ENCODE measurements around the gene SP9. TPM values are rescaled to one million over a fixed set of nuclear protein-coding genes. Genes with fewer than 3 reads are reported as not detected.
A peak's percentile ranks its signal among the peaks of the same experiment; 100 is the strongest.

The SP9 gene
- total RNA-seq, 2 experiments from 2014 or later, result not detected

DNA sequence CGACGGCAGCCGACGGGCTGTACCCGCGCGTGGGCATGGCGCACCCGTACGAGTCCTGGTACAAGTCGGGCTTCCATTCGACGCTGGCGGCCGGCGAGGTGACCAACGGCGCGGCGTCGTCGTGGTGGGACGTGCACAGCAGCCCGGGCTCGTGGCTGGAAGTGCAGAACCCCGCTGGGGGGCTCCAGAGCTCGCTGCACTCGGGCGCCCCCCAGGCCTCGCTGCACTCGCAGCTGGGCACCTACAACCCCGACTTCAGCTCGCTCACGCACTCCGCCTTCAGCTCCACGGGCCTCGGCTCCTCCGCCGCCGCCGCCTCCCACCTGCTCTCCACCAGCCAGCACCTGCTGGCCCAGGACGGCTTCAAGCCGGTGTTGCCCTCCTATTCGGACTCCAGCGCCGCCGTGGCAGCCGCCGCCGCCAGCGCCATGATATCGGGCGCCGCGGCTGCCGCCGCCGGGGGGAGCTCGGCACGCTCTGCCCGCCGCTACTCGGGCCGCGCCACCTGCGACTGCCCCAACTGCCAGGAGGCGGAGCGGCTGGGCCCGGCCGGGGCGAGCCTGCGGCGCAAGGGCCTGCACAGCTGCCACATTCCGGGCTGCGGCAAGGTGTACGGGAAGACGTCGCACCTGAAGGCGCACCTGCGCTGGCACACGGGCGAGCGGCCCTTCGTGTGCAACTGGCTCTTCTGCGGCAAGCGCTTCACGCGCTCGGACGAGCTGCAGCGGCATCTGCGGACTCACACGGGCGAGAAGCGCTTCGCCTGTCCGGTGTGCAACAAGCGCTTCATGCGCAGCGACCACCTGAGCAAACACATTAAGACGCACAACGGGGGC, 2.0 kb downstream of the SP9 start:
- ChIA-PET CTCF (interaction anchor here (1.1 to 1.5 kb wide), 3 partner anchors 8 to 1790 kb away, joined by 3 to 4 read pairs (median 3); no protein-coding TSS in a partner anchor), POLR2A (no interaction called here)
- Mint-ChIP-seq H3K27me3 (peaks cover 72% of the 10 kb centered on the region), H3K9me3 (no peaks in the 10 kb centered on the region), H3K27ac (no peak overlapping the region), H3K4me1 (peaks cover 42% of the 10 kb centered on the region), H3K36me3 (ENCODE audit: low read depth) (no peaks in the 10 kb centered on the region), H3K4me3 (peak overlapping the region; percentile 58)
- no peak for DNase-seq

GRCh38 chr2:174337337-174338146, 2.8 kb downstream of the SP9 start:
- H3K4me3 Mint-ChIP-seq, result peak overlapping the region; percentile 58
- H3K9me3 Mint-ChIP-seq, result no peaks in the 10 kb centered on the region
- no peak overlapping the region for H3K27ac Mint-ChIP-seq
- H3K4me1 Mint-ChIP-seq, result peaks cover 41% of the 10 kb centered on the region
- H3K27me3 Mint-ChIP-seq, result peaks cover 67% of the 10 kb centered on the region
- ChIA-PET CTCF (interaction anchor here (1.1 to 1.5 kb wide), 2 partner anchors 9 to 1789 kb away, joined by 3 read pairs; no protein-coding TSS in a partner anchor), POLR2A (no interaction called here)
- H3K36me3 Mint-ChIP-seq (ENCODE audit: low read depth), result no peaks in the 10 kb centered on the region
- peak; percentile 43 for DNase-seq

DNA sequence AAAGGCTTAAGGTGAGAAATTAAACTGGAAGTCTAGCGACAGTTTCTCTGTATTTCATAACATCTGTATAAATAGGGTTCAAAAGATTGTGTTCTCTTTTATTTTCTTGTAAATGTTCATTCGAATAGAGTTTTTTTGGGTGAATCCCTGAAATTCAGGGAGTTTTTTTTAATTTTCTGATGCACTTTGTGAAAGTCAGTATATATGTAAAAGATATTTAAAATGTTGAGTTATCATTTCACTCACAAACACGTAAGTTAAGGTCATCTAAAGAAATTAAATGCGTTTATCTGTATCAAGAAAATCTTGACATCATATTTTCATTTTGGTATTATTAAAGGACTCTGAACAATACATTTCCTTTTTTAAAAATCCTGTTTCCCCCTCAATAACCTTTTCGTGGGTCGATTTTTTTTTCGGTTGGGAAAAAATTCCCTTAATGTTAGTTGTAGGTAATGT, 3.4 kb downstream of the SP9 start:
- ChIA-PET CTCF (interaction anchor here (1.1 to 1.5 kb wide), 2 partner anchors 10 to 1789 kb away, joined by 3 read pairs; no protein-coding TSS in a partner anchor), POLR2A (no interaction called here)
- no peak overlapping the region for H3K27ac Mint-ChIP-seq

GRCh38 chr2:174338671-174339560, 4.2 kb downstream of the SP9 start:
- CTCF ChIA-PET, result interaction anchor here (0.5 kb wide), 1 partner anchor 354 kb away, joined by 3 read pairs; no protein-coding TSS in a partner anchor
- Mint-ChIP-seq H3K27me3 (peaks cover 65% of the 10 kb centered on the region), H3K9me3 (no peaks in the 10 kb centered on the region), H3K36me3 (ENCODE audit: low read depth) (no peaks in the 10 kb centered on the region), H3K4me1 (peaks cover 39% of the 10 kb centered on the region), H3K4me3 (no peak overlapping the region), H3K27ac (peak overlapping the region; percentile 31)
- POLR2A ChIA-PET, result no interaction called here
- DNase-seq, result no peak

More for the DNA sequence above, 3.4 kb downstream of the SP9 start:
- H3K4me1 Mint-ChIP-seq, result peaks cover 42% of the 10 kb centered on the region
- no peaks in the 10 kb centered on the region for H3K9me3 Mint-ChIP-seq
- no peaks in the 10 kb centered on the region for H3K36me3 Mint-ChIP-seq (ENCODE audit: low read depth)
- DNase-seq, result no peak
- H3K27me3 Mint-ChIP-seq, result peaks cover 67% of the 10 kb centered on the region
- H3K4me3 Mint-ChIP-seq, result peak overlapping the region; percentile 58

DNA sequence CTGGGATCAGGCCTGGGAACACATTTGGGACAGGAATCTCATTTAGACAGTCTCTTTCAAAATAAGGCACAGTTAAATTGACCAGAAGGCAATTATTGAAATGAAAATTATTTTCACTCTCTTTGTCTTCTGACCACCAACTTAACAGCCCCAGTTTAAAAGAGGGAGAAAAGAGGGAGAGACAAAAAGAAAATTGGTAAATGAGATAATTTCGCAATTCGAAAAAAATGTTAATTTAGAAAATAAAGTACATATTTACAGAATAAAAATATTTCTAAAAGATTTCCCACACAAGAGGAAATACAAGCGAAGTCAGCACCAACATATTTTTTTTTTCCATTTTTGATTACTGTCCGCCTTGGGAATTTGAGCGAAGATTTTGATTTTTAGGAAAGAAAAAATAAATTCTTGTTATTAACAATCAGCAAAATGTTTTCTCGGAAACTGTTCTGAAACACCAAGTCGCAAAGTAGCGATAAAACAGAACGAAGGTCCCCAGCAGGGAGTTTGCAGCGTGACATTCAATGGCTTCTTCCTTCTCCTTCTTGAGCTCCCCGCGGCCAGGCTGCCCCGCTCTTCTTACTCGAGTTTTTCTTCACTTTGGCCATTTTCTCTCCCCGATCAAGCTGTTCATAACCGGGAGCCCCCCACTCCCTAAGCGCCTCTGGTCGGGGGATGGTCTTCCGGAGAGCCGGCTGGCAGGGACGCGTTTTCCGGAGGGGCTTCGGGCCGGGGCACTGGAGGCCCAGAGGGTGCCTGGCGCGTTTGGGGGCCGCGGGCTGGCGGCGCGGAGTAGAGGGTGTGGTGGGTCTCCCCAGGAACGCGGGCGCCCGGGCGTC, 5.0 kb downstream of the SP9 start:
- peaks cover 67% of the 10 kb centered on the region for H3K27me3 Mint-ChIP-seq
- no peak for DNase-seq
- H3K4me3 Mint-ChIP-seq, result no peak overlapping the region
- ChIA-PET CTCF (interaction anchor here (0.5 to 5.7 kb wide), 4 partner anchors 10 to 937 kb away, joined by 3 to 42 read pairs (median 10); no protein-coding TSS in a partner anchor), POLR2A (no interaction called here)
- peak overlapping the region; percentile 31 for H3K27ac Mint-ChIP-seq
- peaks cover 2% of the 10 kb centered on the region for H3K36me3 Mint-ChIP-seq (ENCODE audit: low read depth)
- H3K9me3 Mint-ChIP-seq, result no peaks in the 10 kb centered on the region
- H3K4me1 Mint-ChIP-seq, result peaks cover 45% of the 10 kb centered on the region

GRCh38 chr2:174340400-174341292, 5.9 kb downstream of the SP9 start:
- peaks cover 66% of the 10 kb centered on the region for H3K27me3 Mint-ChIP-seq
- peaks cover 2% of the 10 kb centered on the region for H3K36me3 Mint-ChIP-seq (ENCODE audit: low read depth)
- H3K4me3 Mint-ChIP-seq, result no peak overlapping the region
- peaks cover 41% of the 10 kb centered on the region for H3K4me1 Mint-ChIP-seq
- no peaks in the 10 kb centered on the region for H3K9me3 Mint-ChIP-seq
- peak overlapping the region; percentile 84 for H3K27ac Mint-ChIP-seq
- ChIA-PET CTCF (interaction anchor here (0.8 to 5.7 kb wide), 11 partner anchors 9 to 951 kb away, joined by 3 to 42 read pairs (median 5); no protein-coding TSS in a partner anchor), POLR2A (no interaction called here)
- DNase-seq, result no peak

DNA sequence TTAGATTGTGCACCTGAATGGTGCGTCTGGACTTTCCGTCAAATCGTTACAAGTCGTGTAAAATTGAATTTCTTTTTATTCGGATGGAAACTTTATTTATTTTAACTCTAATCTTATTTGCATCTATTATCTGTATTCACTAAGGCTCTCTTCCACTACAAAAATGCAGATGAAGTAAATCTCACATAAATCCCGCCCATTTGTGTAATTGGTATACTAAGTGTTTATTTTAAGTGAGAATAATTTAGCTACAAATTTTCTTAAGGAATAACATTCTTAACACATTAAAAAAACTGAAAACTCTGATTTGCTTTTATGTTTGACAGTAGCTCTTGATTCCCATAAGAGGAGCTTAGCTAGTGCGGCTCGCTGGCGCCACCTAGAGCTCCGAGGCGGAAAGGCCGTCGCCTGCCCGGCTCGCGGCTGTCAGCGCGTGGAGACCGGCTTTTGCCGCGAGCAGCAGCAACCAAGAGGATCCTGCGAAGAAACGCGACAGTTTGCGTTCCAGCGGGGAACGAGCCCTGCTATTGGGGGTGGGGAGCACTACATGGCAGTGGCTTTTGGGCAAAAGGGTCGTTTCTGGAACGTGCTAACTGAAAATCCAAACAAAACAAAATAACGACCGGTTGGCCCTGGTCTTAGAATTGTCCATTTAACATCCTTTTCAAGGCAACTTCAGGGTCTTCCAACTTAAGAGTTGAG, 6.7 kb downstream of the SP9 start:
- DNase-seq, result peak; percentile 83
- H3K4me1 Mint-ChIP-seq, result peaks cover 41% of the 10 kb centered on the region
- peak overlapping the region; percentile 64 for H3K4me3 Mint-ChIP-seq
- ChIA-PET CTCF (interaction anchor here (0.8 to 5.7 kb wide), 12 partner anchors 8 to 952 kb away, joined by 3 to 42 read pairs (median 4); no protein-coding TSS in a partner anchor), POLR2A (no interaction called here)
- peaks cover 68% of the 10 kb centered on the region for H3K27me3 Mint-ChIP-seq
- peaks cover 3% of the 10 kb centered on the region for H3K36me3 Mint-ChIP-seq (ENCODE audit: low read depth)
- peak overlapping the region; percentile 84 for H3K27ac Mint-ChIP-seq
- no peaks in the 10 kb centered on the region for H3K9me3 Mint-ChIP-seq

DNA sequence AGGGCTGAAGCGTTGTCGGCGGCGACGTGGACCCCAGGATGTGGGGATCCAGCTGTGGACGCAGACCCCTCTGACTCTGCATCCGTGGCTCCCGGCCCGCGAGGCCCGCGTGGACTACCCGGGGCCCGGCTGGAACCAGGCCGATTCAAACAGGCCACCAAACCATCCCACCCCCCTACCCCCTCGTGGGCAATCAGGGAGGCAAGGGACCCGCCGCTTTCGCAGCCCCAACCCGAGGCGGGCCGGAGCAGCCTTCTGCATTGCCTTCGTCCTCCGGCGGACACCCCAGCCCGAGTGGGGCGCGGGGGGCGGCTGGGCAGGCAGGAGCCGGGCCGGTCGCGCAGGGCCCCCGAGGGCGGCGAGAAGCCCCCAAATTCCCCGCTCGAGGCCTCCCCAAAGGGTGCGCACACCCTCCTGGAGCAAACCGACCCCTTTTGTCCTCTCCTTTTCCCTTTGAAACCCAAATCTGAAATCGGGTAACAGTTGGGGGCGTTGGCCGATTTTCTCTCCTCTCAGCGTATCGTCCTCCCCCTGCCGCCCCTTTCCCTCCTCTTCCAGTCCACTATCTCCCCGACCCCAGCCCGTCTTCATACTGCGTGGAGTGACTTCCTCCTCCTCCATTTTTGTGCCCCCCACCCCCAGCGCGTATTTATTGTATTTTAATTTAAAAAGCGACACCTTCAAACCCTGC, 7.4 kb downstream of the SP9 start:
- Mint-ChIP-seq H3K4me3 (no peak overlapping the region), H3K4me1 (peaks cover 41% of the 10 kb centered on the region), H3K27ac (peak overlapping the region; percentile 41), H3K9me3 (no peaks in the 10 kb centered on the region), H3K36me3 (ENCODE audit: low read depth) (peaks cover 4% of the 10 kb centered on the region), H3K27me3 (peaks cover 67% of the 10 kb centered on the region)
- CTCF ChIA-PET, result interaction anchor here (1.0 to 5.7 kb wide), 8 partner anchors 7 to 953 kb away, joined by 3 to 42 read pairs (median 6); no protein-coding TSS in a partner anchor
- POLR2A ChIA-PET, result no interaction called here
- no peak for DNase-seq

DNA sequence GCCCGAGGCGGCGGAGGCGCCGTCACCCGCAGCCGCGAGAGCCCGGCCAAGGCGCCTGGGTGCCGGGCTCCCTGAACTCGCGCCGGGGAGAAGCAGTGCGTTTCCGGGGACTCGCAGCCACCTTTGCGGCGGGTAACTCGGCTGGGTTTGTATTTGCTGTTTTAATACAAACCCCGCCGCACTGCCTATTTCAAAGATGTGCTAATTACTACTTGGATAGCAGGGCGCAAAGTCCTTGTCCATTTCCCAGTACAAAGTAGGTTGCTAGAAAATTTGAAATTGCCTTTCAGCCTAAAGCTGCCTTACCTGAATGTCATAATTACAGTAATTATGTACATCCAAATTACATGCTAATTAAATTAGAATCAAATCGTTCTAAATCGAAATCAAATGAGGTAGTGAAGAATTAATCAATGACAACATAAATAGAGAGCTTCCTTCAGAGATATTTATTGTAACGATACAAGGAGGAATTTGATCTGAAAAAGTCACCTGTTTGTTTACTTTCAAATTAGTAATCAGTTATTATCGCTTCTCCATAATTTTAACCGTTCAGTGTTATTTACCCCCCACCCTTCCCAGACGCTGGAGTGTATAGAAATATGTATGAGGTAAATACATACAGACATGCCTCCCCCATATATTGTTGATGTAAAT, 8.1 kb downstream of the SP9 start:
- H3K9me3 Mint-ChIP-seq, result no peaks in the 10 kb centered on the region
- CTCF ChIA-PET, result interaction anchor here (1.0 to 5.7 kb wide), 2 partner anchors 9 to 18 kb away, joined by 5 to 42 read pairs; no protein-coding TSS in a partner anchor
- H3K4me1 Mint-ChIP-seq, result peaks cover 38% of the 10 kb centered on the region
- POLR2A ChIA-PET, result no interaction called here
- DNase-seq, result peak; percentile 46
- peaks cover 4% of the 10 kb centered on the region for H3K36me3 Mint-ChIP-seq (ENCODE audit: low read depth)
- no peak overlapping the region for H3K27ac Mint-ChIP-seq
- H3K4me3 Mint-ChIP-seq, result peak overlapping the region; percentile 41
- peaks cover 62% of the 10 kb centered on the region for H3K27me3 Mint-ChIP-seq
